Gastrocnemius medialis (tissue), 4 donors: ENCODE results near the gene NXN. TPM values are rescaled to one million over a fixed set of nuclear protein-coding genes. Genes with fewer than 3 reads are reported as not detected.
A peak's percentile ranks its signal among the peaks of the same experiment; 100 is the strongest.
"Not testable (repeated sequence)": the region's sequence is repeated elsewhere in the genome, so short reads cannot be mapped to it uniquely, and the experiment has no call there.

Source experiments
- ATAC-seq, 2 donors: fragments of 150-250 bp; one replicate each; pipeline ENCODE4 v1.9.1; 2016
- DNase-seq, 2 donors: peaks; one replicate each; pipeline ENCODE4 v3.0.0-alpha.2; 2019
- H3K27ac ChIP-seq, 4 donors: fragments of 200-600 bp; sonication (generic); 1 replicate in 1 of 4; 2 replicates in 3 of 4; pipeline ENCODE4 v1.5.1; 2016 to 2018; ENCODE audit warnings: mild to moderate bottlenecking in 2 of 4, moderate library complexity in 1 of 4
- H3K27me3 ChIP-seq, 3 donors: fragments of 200-600 bp; sonication (generic) in 2 of 3; 1 replicate in 1 of 3; 2 replicates in 2 of 3; pipeline versions ENCODE4 v1.5.1 to v1.6.0; 2016 to 2019; ENCODE audit warnings: mild to moderate bottlenecking in 1 of 3, moderate library complexity in 1 of 3
- H3K36me3 ChIP-seq, 2 donors: fragments of 200-600 bp; sonication (generic) in 1 of 2; one replicate each; pipeline ENCODE4 v1.5.1; 2017 to 2018
- H3K4me1 ChIP-seq, 2 donors: fragments of 200-600 bp; sonication (generic) in 1 of 2; one replicate each; pipeline ENCODE4 v1.5.1; 2016 to 2017; ENCODE audit warnings: mild to moderate bottlenecking in 2 of 2
- H3K4me3 ChIP-seq, 4 donors: fragments of 200-600 bp; sonication (generic) in 3 of 4; 1 replicate in 1 of 4; 2 replicates in 3 of 4; pipeline ENCODE4 v1.5.1; 2016 to 2019; ENCODE audit warnings: mild to moderate bottlenecking in 2 of 4
- H3K9me3 ChIP-seq, 3 donors: fragments of 200-600 bp; sonication (generic) in 2 of 3; 1 replicate in 1 of 3; 2 replicates in 2 of 3; pipeline ENCODE4 v1.5.1; 2016 to 2019
- CTCF ChIP-seq, 5 experiments: fragments of 450-650 bp in 3 of 5; fragments of 200-600 bp in 2 of 5; sonication (generic) in 2 of 5; IDR thresholded peaks in 4 of 5; conservative IDR thresholded peaks in 1 of 5; 1 replicate in 4 of 5; 2 replicates in 1 of 5; pipeline ENCODE4 v1.5.1; 2016 to 2019; ENCODE audit warnings: antibody characterized with exemption in 5 of 5, mild to moderate bottlenecking in 3 of 5, moderate library complexity in 3 of 5
- POLR2A ChIP-seq, 2 donors: fragments of 450-650 bp; IDR thresholded peaks; one replicate each; pipeline ENCODE4 v1.6.1; 2017; ENCODE audit warnings: antibody characterized with exemption in 2 of 2, mild to moderate bottlenecking in 2 of 2, moderate library complexity in 2 of 2
- in situ Hi-C, 4 donors: fragments of 200-750 bp; cut with MboI; loops; one replicate each; pipeline versions ENCODE4 v1.15.0 to v1.8.0; 2017; ENCODE audit warnings: low sequenced_read_pairs in 4 of 4
- intact Hi-C: fragments of 100-400 bp; cut with DNase I; formaldehyde crosslinking; loops from one replicate; pipeline ENCODE4 v1.15.1; 2023; ENCODE audit warnings: low total_unique reads
- total RNA-seq, 4 donors: library from RNA; depleted of rRNA; stranded (reverse); fragments of >200 nt; gene quantifications; one replicate each; pipeline versions ENCODE4 v1.1.0 to v1.2.3, GENCODE V29; 2016

Gene NXN
- total RNA-seq, 4 donors from 2014 or later, result 55.6 to 86.4 (median 62.7) TPM

- peak; percentile 28 to 77 (median 58) for TF ChIP-seq CTCF (IDR thresholded peaks at IDR 0.05 in 4 of 5, conservative IDR thresholded peaks at IDR 0.05 in 1 of 5)
- no peak for TF ChIP-seq POLR2A (IDR thresholded peaks at IDR 0.05)
- Histone ChIP-seq H3K4me3 (no peak overlapping the region), H3K4me1 (peaks cover 45 to 53% of the 10 kb centered on the region in 2 donors), H3K36me3 (no peaks in the 10 kb centered on the region), H3K9me3 (no peaks in the 10 kb centered on the region), H3K27me3 (no peaks in the 10 kb centered on the region), H3K27ac (peak overlapping the region; percentile 85 to 99 (median 94))
- intact Hi-C loops, result loop anchor here (1.0 kb wide), 1 partner anchor 100 kb away; the partner anchor contains the start of gene NXN
- ATAC-seq (peak in 1 of 2 donors; percentile 10), DNase-seq (peak; percentile 57 to 79)
- in situ Hi-C loops, result loop anchor here in 1 of 4 donors (10.0 kb wide), 1 partner anchor 95 kb away; the partner anchor contains the start of gene NXN
Measured at GRCh38 chr17:879546-880442, 99.8 kb downstream of the NXN start.

- TF ChIP-seq POLR2A (IDR thresholded peaks at IDR 0.05) (no peak), CTCF (IDR thresholded peaks at IDR 0.05 in 4 of 5, conservative IDR thresholded peaks at IDR 0.05 in 1 of 5) (no peak)
- H3K36me3 ChIP-seq, result no peaks in the 10 kb centered on the region
- no peak overlapping the region for H3K4me3 ChIP-seq
- intact Hi-C loops (no loop called here), in situ Hi-C loops (no loop called here)
- H3K27ac ChIP-seq, result peak overlapping the region in 1 of 4 donors; percentile 8
- H3K4me1 ChIP-seq, result peaks cover 29 to 35% of the 10 kb centered on the region in 2 donors
- DNase-seq (no peak), ATAC-seq (no peak)
- no peaks in the 10 kb centered on the region for H3K27me3 ChIP-seq
- no peaks in the 10 kb centered on the region for H3K9me3 ChIP-seq
Measured at GRCh38 chr17:877630-878029, 101.9 kb downstream of the NXN start.

- no peak overlapping the region for H3K27ac ChIP-seq
- no peaks in the 10 kb centered on the region for H3K9me3 ChIP-seq
- peaks cover 22 to 24% of the 10 kb centered on the region in 2 donors for H3K4me1 ChIP-seq
- no peak overlapping the region for H3K4me3 ChIP-seq
- H3K36me3 ChIP-seq, result no peaks in the 10 kb centered on the region
- no peak for DNase-seq
- in situ Hi-C loops, result no loop called here
- H3K27me3 ChIP-seq, result no peaks in the 10 kb centered on the region
- ATAC-seq, result no peak
- intact Hi-C loops, result no loop called here
- TF ChIP-seq POLR2A (IDR thresholded peaks at IDR 0.05) (no peak), CTCF (IDR thresholded peaks at IDR 0.05 in 4 of 5, conservative IDR thresholded peaks at IDR 0.05 in 1 of 5) (no peak)
Measured at GRCh38 chr17:876272-876671, 103.3 kb downstream of the NXN start.

- intact Hi-C loops, ATAC-seq: not testable (repeated sequence)
Measured at GRCh38 chr17:874590-874989, 105.0 kb downstream of the NXN start.

GRCh38 chr17:872855-873254, 106.7 kb downstream of the NXN start:
- H3K36me3 ChIP-seq, result no peaks in the 10 kb centered on the region
- no peaks in the 10 kb centered on the region for H3K9me3 ChIP-seq
- DNase-seq (no peak), ATAC-seq (no peak)
- H3K27ac ChIP-seq, result no peak overlapping the region
- TF ChIP-seq POLR2A (IDR thresholded peaks at IDR 0.05), result no peak
- no peak for TF ChIP-seq CTCF (IDR thresholded peaks at IDR 0.05 in 4 of 5, conservative IDR thresholded peaks at IDR 0.05 in 1 of 5)
- H3K27me3 ChIP-seq, result no peaks in the 10 kb centered on the region
- peaks cover 20 to 27% of the 10 kb centered on the region in 2 donors for H3K4me1 ChIP-seq
- no peak overlapping the region for H3K4me3 ChIP-seq
- intact Hi-C loops (no loop called here), in situ Hi-C loops (no loop called here)

More at GRCh38 chr17:874590-874989, 105.0 kb downstream of the NXN start:
- H3K9me3 ChIP-seq, H3K4me3 ChIP-seq, H3K27ac ChIP-seq, H3K27me3 ChIP-seq, DNase-seq, in situ Hi-C loops, H3K36me3 ChIP-seq: not testable (repeated sequence)
- peaks cover 15 to 20% of the 10 kb centered on the region in 2 donors for H3K4me1 ChIP-seq
